Karpas-422 (cell line): ENCODE measurements around the gene TKFC. TPM values are rescaled to one million over a fixed set of nuclear protein-coding genes. Genes with fewer than 3 reads are reported as not detected.

ENCODE experiments used
- DNase-seq: peaks from one replicate; pipeline ENCODE4 v3.0.0-alpha.2; 2015
- H2AFZ ChIP-seq: fragments of 200-600 bp; sonication (generic); 2 replicates; pipeline ENCODE4 v1.6.1; 2014; ENCODE audit warnings: antibody characterized with exemption, low read length, mixed read lengths
- H3K27ac ChIP-seq: fragments of 200-600 bp; sonication (generic); 2 replicates; pipeline ENCODE4 v1.5.1; 2014; ENCODE audit warnings: mild to moderate bottlenecking, low read length, moderate library complexity
- H3K27me3 ChIP-seq: fragments of 200-600 bp; sonication (generic); 2 replicates; pipeline ENCODE4 v1.6.1; 2014; ENCODE audit warnings: low read length, mixed read lengths
- H3K36me3 ChIP-seq: fragments of 200-600 bp; sonication (generic); 2 replicates; pipeline ENCODE4 v1.6.1; 2014; ENCODE audit warnings: low read length, mixed read lengths; ENCODE audit not compliant: insufficient read depth
- H3K4me1 ChIP-seq: fragments of 200-600 bp; sonication (generic); 2 replicates; pipeline ENCODE4 v1.6.1; 2014; ENCODE audit warnings: mild to moderate bottlenecking, low read length, mixed read lengths
- H3K4me2 ChIP-seq: fragments of 200-600 bp; sonication (generic); 2 replicates; pipeline ENCODE4 v1.6.1; 2014; ENCODE audit warnings: low read length, low read depth, mild to moderate bottlenecking; ENCODE audit not compliant: poor library complexity, severe bottlenecking
- H3K4me3 ChIP-seq: fragments of 200-600 bp; sonication (generic); 2 replicates; pipeline ENCODE4 v1.5.1; 2014; ENCODE audit warnings: mild to moderate bottlenecking, antibody characterized with exemption, low read length, mixed read lengths
- H3K79me2 ChIP-seq: fragments of 200-600 bp; sonication (generic); 2 replicates; pipeline ENCODE4 v1.6.1; 2014; ENCODE audit warnings: mild to moderate bottlenecking, low read length, mixed read lengths
- H3K9ac ChIP-seq: fragments of 200-600 bp; sonication (generic); 2 replicates; pipeline ENCODE4 v1.6.0; 2014; ENCODE audit warnings: low read length
- H3K9me2 ChIP-seq: fragments of 200-600 bp; sonication (generic), shearing (Covaris generic); replicated peaks from 2 replicates; pipeline ENCODE4 v1.6.0; 2014; ENCODE audit warnings: mild to moderate bottlenecking, low read length, moderate library complexity; ENCODE audit not compliant: insufficient read depth
- H3K9me3 ChIP-seq: fragments of 300-700, 200-600 bp; sonication (generic); 2 replicates; pipeline ENCODE4 v1.6.1; 2014; ENCODE audit warnings: low read length, mixed read lengths
- H4K20me1 ChIP-seq: fragments of 200-600 bp; sonication (generic); 2 replicates; pipeline ENCODE4 v1.6.1; 2014; ENCODE audit warnings: mild to moderate bottlenecking, antibody characterized with exemption, low read length, low read depth; ENCODE audit not compliant: insufficient read depth
- total RNA-seq: library from RNA; depleted of rRNA; stranded (reverse); fragments of >200 nt; shearing (Covaris generic); gene quantifications from 2 replicates; pipeline ENCODE4 v1.2.3, GENCODE V29; 2014; ENCODE audit warnings: low replicate concordance

TKFC gene
- total RNA-seq, 1 experiment from 2014 or later: 72.6 TPM

GRCh38 chr11:61328351-61328750, 4.7 kb upstream of the TKFC start:
- H3K4me1 ChIP-seq: peaks cover 15% of the 10 kb centered on the region
- H3K36me3 ChIP-seq: peaks cover 57% of the 10 kb centered on the region; the same call in 1 of the 2 replicates
- no peak overlapping the region for H3K9ac ChIP-seq
- peaks cover 77% of the 10 kb centered on the region for H3K79me2 ChIP-seq
- H3K9me3 ChIP-seq: no peaks in the 10 kb centered on the region
- no peaks in the 10 kb centered on the region for H3K27me3 ChIP-seq
- H2AFZ ChIP-seq: no peak overlapping the region
- H3K4me2 ChIP-seq: no peak overlapping the region
- H3K9me2 ChIP-seq: no peaks in the 10 kb centered on the region
- H4K20me1 ChIP-seq: peaks cover 24% of the 10 kb centered on the region
- H3K27ac ChIP-seq: no peak overlapping the region
- H3K4me3 ChIP-seq: no peak overlapping the region
- DNase-seq: no peak

DNA sequence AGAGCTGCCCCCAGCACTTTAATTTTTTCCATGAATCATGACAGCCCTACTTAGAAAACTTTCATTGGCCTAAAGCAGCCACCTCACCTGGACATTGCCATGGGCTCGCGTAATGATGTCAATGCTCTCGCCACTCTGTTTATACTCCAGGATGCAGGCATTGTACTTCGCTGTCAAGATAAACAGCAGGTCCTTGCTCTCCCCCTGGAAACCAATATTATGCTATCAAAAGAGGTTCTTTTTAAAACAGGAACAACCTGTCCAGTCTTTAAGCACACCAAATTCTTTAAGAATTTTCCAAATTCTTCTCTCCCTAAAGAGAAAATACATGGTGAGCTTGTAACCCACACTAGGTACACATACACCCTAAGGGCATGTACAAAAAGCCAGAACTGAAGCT, 3.2 kb upstream of the TKFC start:
- Histone ChIP-seq H3K79me2 (peaks cover 91% of the 10 kb centered on the region), H3K4me2 (no peak overlapping the region), H3K9me2 (no peaks in the 10 kb centered on the region), H3K27ac (no peak overlapping the region), H3K9ac (no peak overlapping the region), H3K36me3 (peaks cover 46% of the 10 kb centered on the region; the same call in 1 of the 2 replicates), H4K20me1 (peaks cover 24% of the 10 kb centered on the region), H3K9me3 (no peaks in the 10 kb centered on the region), H3K4me1 (peaks cover 30% of the 10 kb centered on the region), H3K4me3 (no peak overlapping the region), H3K27me3 (no peaks in the 10 kb centered on the region), H2AFZ (no peak overlapping the region)
- no peak for DNase-seq

DNA sequence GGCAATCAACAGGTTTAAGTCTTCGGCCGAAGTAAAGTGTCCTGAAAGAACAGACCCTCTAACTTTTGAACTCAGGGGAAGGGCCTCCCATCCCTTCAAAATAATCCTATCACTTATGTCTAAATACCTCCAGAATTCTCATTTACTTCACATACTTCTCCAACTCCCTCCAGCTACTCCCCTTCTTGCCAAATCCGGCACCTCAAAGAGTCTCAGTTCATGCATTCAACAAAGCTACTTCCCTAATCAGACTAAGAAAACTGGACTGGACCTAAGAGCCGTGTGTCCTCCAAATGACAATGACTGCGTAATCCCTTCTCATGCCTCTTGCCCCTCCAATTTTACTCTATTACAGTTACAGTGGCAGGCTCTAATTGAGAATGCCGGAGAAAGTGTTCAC, 1.4 kb upstream of the TKFC start:
- Histone ChIP-seq H3K36me3 (peaks cover 30% of the 10 kb centered on the region; the same call in 1 of the 2 replicates), H4K20me1 (peaks cover 24% of the 10 kb centered on the region), H3K4me2 (peak overlapping the region; percentile 99), H3K9ac (peak overlapping the region; percentile 94), H3K9me3 (no peaks in the 10 kb centered on the region), H3K79me2 (peaks cover 79% of the 10 kb centered on the region), H3K4me1 (peaks cover 45% of the 10 kb centered on the region), H3K9me2 (no peaks in the 10 kb centered on the region), H3K27ac (no peak overlapping the region), H3K27me3 (no peaks in the 10 kb centered on the region), H2AFZ (no peak overlapping the region), H3K4me3 (peak overlapping the region; percentile 96)
- DNase-seq: peak; percentile 48

DNA sequence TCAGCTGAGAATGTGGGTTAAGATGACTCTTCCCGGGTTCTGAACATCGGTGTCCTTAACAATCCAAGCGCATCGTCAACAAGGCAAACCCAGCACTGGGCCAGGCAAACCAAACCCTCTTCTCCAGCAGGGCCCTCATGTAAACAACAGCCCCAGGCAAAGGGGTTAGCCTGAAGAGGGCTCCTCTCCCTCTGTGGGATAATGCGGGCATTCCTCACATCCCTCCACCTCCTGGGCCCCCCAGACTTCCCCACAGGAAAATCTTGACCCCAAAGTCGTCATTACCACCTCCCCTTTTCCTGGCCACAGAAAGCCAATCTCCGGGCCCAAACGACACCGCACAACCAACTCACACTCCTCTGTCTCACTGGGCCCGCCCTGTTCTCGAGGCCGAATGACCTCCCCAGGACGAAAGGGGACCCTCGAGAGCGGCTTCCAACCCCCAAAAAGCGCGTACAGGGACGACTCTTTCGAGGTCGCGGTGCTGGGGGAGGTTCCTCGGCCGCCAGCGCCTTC, 689 bp upstream of the TKFC start:
- Histone ChIP-seq H3K27ac (peak overlapping the region; percentile 41; the same call in 1 of the 2 replicates), H3K9me2 (no peaks in the 10 kb centered on the region), H3K9ac (peak overlapping the region; percentile 94), H3K4me3 (peak overlapping the region; percentile 96), H2AFZ (peak overlapping the region; percentile 53; the same call in 1 of the 2 replicates), H3K79me2 (peaks cover 72% of the 10 kb centered on the region), H3K36me3 (peaks cover 26% of the 10 kb centered on the region; the same call in 1 of the 2 replicates), H3K9me3 (no peaks in the 10 kb centered on the region), H3K4me1 (peaks cover 45% of the 10 kb centered on the region), H3K27me3 (no peaks in the 10 kb centered on the region), H4K20me1 (peaks cover 24% of the 10 kb centered on the region), H3K4me2 (peak overlapping the region; percentile 99)
- DNase-seq: peak; percentile 59

GRCh38 chr11:61333550-61334433, 764 bp downstream of the TKFC start:
- peaks cover 45% of the 10 kb centered on the region for H3K4me1 ChIP-seq
- peaks cover 58% of the 10 kb centered on the region for H3K79me2 ChIP-seq

DNA sequence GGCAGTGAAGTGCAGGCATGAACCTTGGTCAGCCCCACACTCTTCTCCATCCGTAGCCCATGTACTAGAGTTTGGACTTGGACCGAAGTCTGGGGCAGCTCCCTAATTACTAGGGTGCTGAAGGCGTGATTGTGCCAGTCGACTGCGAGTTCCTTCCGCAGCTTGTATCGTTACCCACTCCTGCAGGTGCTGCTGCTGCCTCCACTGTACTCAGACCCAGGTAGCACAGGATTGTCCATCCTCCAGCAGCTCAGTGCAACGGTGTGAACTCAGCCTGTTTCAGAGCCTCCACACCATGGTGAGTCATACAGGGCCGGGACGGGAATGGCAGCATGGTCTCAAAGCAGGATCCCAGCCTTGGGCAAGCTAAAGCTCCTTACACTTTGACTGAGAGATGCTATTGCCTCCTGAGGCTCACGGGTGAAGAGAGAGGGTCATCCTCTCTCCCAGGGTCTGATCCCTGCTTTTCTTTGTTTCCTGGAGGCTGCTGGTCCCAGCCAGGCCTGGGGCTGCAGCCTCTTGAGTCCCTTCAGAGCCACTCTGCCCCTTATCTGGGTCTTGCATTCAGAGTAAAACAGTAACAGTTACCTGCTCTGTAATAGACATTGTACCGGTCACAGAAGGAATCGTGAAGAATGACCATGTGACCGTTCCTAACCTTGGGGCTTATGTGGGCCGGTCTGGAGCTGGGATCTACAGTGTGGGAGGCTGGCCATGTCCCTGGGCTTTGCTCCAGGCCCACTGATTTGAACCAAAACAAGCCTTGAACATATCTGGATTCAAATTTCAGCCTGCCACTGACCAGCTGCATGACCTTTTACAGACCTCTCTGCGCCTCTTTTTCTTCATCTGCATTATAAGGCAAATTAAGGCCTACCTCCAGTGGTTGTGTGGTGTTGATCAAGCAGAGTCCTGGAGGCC, 1.7 kb downstream of the TKFC start:
- Histone ChIP-seq H3K4me3 (peak overlapping the region; percentile 96; the same call in 1 of the 2 replicates), H4K20me1 (peaks cover 18% of the 10 kb centered on the region), H3K36me3 (peaks cover 8% of the 10 kb centered on the region), H3K9me3 (no peaks in the 10 kb centered on the region), H2AFZ (no peak overlapping the region), H3K79me2 (peaks cover 49% of the 10 kb centered on the region), H3K4me2 (peak overlapping the region; percentile 90), H3K27ac (peak overlapping the region; percentile 72; the same call in 1 of the 2 replicates), H3K27me3 (no peaks in the 10 kb centered on the region), H3K9me2 (no peaks in the 10 kb centered on the region), H3K4me1 (peaks cover 45% of the 10 kb centered on the region), H3K9ac (peak overlapping the region; percentile 94)
- DNase-seq: peak; percentile 41

More at GRCh38 chr11:61333550-61334433, 764 bp downstream of the TKFC start:
- DNase-seq: peak; percentile 60
- no peak overlapping the region for H2AFZ ChIP-seq
- peaks cover 16% of the 10 kb centered on the region for H3K36me3 ChIP-seq
- H3K27ac ChIP-seq: peak overlapping the region; percentile 72
- H3K4me3 ChIP-seq: peak overlapping the region; percentile 96
- no peaks in the 10 kb centered on the region for H3K9me3 ChIP-seq
- no peaks in the 10 kb centered on the region for H3K9me2 ChIP-seq
- H3K27me3 ChIP-seq: no peaks in the 10 kb centered on the region
- H3K9ac ChIP-seq: peak overlapping the region; percentile 94
- H4K20me1 ChIP-seq: peaks cover 21% of the 10 kb centered on the region
- peak overlapping the region; percentile 90 for H3K4me2 ChIP-seq

DNA sequence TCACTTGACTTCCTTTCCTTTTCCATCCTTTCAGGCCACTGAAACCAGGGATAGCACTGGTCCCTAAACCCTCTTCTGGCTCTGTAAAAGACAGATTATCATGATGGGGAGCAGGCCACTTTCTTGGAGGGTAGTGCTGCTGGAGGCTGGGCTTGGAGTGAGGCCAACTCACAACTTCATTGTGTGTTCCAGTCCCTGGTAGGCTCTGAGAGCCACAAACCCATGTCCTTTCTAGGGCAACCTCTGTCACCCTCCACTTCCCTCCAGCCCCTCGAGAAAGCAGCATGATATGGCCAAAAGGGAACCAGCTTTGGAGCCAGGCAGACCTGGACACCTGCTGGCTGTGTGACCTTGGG, 2.3 kb downstream of the TKFC start:
- H3K27ac ChIP-seq: peak overlapping the region; percentile 72; the same call in 1 of the 2 replicates
- DNase-seq: peak; percentile 45
- peaks cover 1% of the 10 kb centered on the region for H3K36me3 ChIP-seq

More for the DNA sequence above, 2.3 kb downstream of the TKFC start:
- H3K4me1 ChIP-seq: peaks cover 45% of the 10 kb centered on the region
- H3K27me3 ChIP-seq: no peaks in the 10 kb centered on the region
- H3K4me3 ChIP-seq: peak overlapping the region; percentile 6; the same call in 1 of the 2 replicates
- peak overlapping the region; percentile 90 for H3K4me2 ChIP-seq
- no peak overlapping the region for H2AFZ ChIP-seq
- H3K79me2 ChIP-seq: peaks cover 43% of the 10 kb centered on the region
- no peaks in the 10 kb centered on the region for H3K9me2 ChIP-seq
- H3K9me3 ChIP-seq: no peaks in the 10 kb centered on the region
- H4K20me1 ChIP-seq: peaks cover 18% of the 10 kb centered on the region
- H3K9ac ChIP-seq: peak overlapping the region; percentile 94
